WTC11 (cell line): ENCODE results near the gene CES5A. TPM values are rescaled to one million over a fixed set of nuclear protein-coding genes. Genes with fewer than 3 reads are reported as not detected.

Experiments
- ATAC-seq: fragments of 200-7000 bp; cut with Tn5 transposase; 2 replicates; pipeline ENCODE4 v1.10.0; 2021; ENCODE audit warnings: mild to moderate bottlenecking, moderate library complexity
- CTCF ChIA-PET: fragments of 300-600 bp; sonication (Branson Sonifier 250); formaldehyde crosslinking; loops from one replicate; lab custom pipeline; 2021; ENCODE audit warnings: antibody characterized with exemption; lab: Charles Lee
- POLR2A ChIA-PET: fragments of 350-600 bp; sonication (Branson Sonifier 250); formaldehyde crosslinking; loops from one replicate; lab custom pipeline; 2021; ENCODE audit warnings: antibody characterized with exemption; lab: Charles Lee
- DNase-seq: peaks from one replicate; pipeline ENCODE4 v3.0.0; 2021; ENCODE audit warnings: low spot score
- H3K27ac Mint-ChIP-seq: 2 replicates; pipeline ENCODE4 v1.8.0; 2021; ENCODE audit warnings: mixed read lengths
- H3K27me3 Mint-ChIP-seq: 2 replicates; pipeline ENCODE4 v1.8.0; 2021; ENCODE audit warnings: low read depth, mild to moderate bottlenecking, moderate library complexity, mixed read lengths
- H3K36me3 Mint-ChIP-seq: 2 replicates; pipeline ENCODE4 v1.8.0; 2021; ENCODE audit warnings: mixed read lengths
- H3K4me1 Mint-ChIP-seq: 2 replicates; pipeline ENCODE4 v1.8.0; 2022; ENCODE audit warnings: mixed read lengths
- H3K4me3 Mint-ChIP-seq: 2 replicates; pipeline ENCODE4 v1.8.0; 2021; ENCODE audit warnings: mild to moderate bottlenecking, moderate library complexity, mixed read lengths
- H3K9me3 Mint-ChIP-seq: 2 replicates; pipeline ENCODE4 v1.8.0; 2021; ENCODE audit warnings: mixed read lengths
- AFF4 ChIP-seq: sonication (generic); formaldehyde crosslinking; IDR thresholded peaks from 2 replicates; pipeline ENCODE4 v1.8.1; 2023; ENCODE audit warnings: mild to moderate bottlenecking, missing genetic modification reagents, borderline replicate concordance
- ATF1 ChIP-seq: sonication (generic); formaldehyde crosslinking; IDR thresholded peaks from 2 replicates; pipeline ENCODE4 v1.8.1; 2023; ENCODE audit warnings: mild to moderate bottlenecking, moderate library complexity, missing genetic modification reagents
- CREM ChIP-seq: sonication (generic); formaldehyde crosslinking; IDR thresholded peaks from 2 replicates; pipeline ENCODE4 v1.8.1; 2022; ENCODE audit warnings: mild to moderate bottlenecking, missing genetic modification reagents, moderate library complexity
- ETV6 ChIP-seq: sonication (generic); formaldehyde crosslinking; IDR thresholded peaks from 2 replicates; pipeline ENCODE4 v1.8.1; 2022; ENCODE audit warnings: mild to moderate bottlenecking, missing genetic modification reagents
- FOXK1 ChIP-seq: sonication (generic); formaldehyde crosslinking; IDR thresholded peaks from 2 replicates; pipeline ENCODE4 v1.8.0; 2022; ENCODE audit warnings: mild to moderate bottlenecking, moderate library complexity, missing genetic modification reagents
- IRF1 ChIP-seq: sonication (generic); formaldehyde crosslinking; IDR thresholded peaks from 2 replicates; pipeline ENCODE4 v1.8.0; 2023; ENCODE audit warnings: missing genetic modification reagents
- IRF2 ChIP-seq: sonication (generic); formaldehyde crosslinking; IDR thresholded peaks from 2 replicates; pipeline ENCODE4 v1.8.0; 2022; ENCODE audit warnings: low read depth, missing genetic modification reagents, borderline replicate concordance
- MXD4 ChIP-seq: fragments of 250-450 bp; sonication (Bioruptor Pico); IDR thresholded peaks from 2 replicates; pipeline ENCODE4 v1.8.0; 2021; ENCODE audit warnings: mild to moderate bottlenecking, moderate library complexity, borderline replicate concordance
- ZBTB21 ChIP-seq: sonication (generic); formaldehyde crosslinking; IDR thresholded peaks from 2 replicates; pipeline ENCODE4 v1.8.1; 2023; ENCODE audit warnings: mild to moderate bottlenecking, missing genetic modification reagents, borderline replicate concordance
- ZNF396 ChIP-seq: fragments of 250-450 bp; sonication (Bioruptor Pico); IDR thresholded peaks from 2 replicates; pipeline ENCODE4 v1.8.0; 2021; ENCODE audit warnings: mild to moderate bottlenecking, moderate library complexity, borderline replicate concordance
- ZNF423 ChIP-seq: fragments of 250-450 bp; sonication (Bioruptor Pico); IDR thresholded peaks from 2 replicates; pipeline ENCODE4 v2.1.2; 2022; ENCODE audit warnings: mild to moderate bottlenecking, moderate library complexity
- ZNF671 ChIP-seq: fragments of 250-450 bp; sonication (Bioruptor Pico); IDR thresholded peaks from 2 replicates; pipeline ENCODE4 v1.8.0; 2021; ENCODE audit warnings: mild to moderate bottlenecking
- total RNA-seq: library from RNA; stranded (reverse); gene quantifications from 3 replicates; pipeline ENCODE4 v1.2.3, GENCODE V29; 2021
- TF ChIP-seq, protein P1 (sequence below): fragments of 250-450 bp; sonication (Bioruptor Pico); IDR thresholded peaks from 2 replicates; pipeline ENCODE4 v1.9.0; 2021; ENCODE audit warnings: mild to moderate bottlenecking
- TF ChIP-seq, protein P2 (sequence below): sonication (generic); formaldehyde crosslinking; IDR thresholded peaks from 2 replicates; pipeline ENCODE4 v1.8.0; 2023; ENCODE audit warnings: missing genetic modification reagents, mild to moderate bottlenecking, borderline replicate concordance
- TF ChIP-seq, protein P3 (sequence below): sonication (generic); formaldehyde crosslinking; IDR thresholded peaks from 2 replicates; pipeline ENCODE4 v1.8.1; 2022; ENCODE audit warnings: low read depth, mild to moderate bottlenecking, moderate library complexity, missing genetic modification reagents, borderline replicate concordance
- TF ChIP-seq, protein P4 (sequence below): sonication (generic); formaldehyde crosslinking; IDR thresholded peaks from 2 replicates; pipeline ENCODE4 v1.8.0; 2022; ENCODE audit warnings: mild to moderate bottlenecking, missing genetic modification reagents
- TF ChIP-seq, protein P5 (sequence below): sonication (generic); formaldehyde crosslinking; conservative IDR thresholded peaks from 2 replicates; pipeline ENCODE4 v1.8.1; 2022; ENCODE audit warnings: mild to moderate bottlenecking, missing genetic modification reagents
- TF ChIP-seq, protein P6 (sequence below): sonication (generic); formaldehyde crosslinking; IDR thresholded peaks from 2 replicates; pipeline ENCODE4 v1.8.1; 2023; ENCODE audit warnings: mild to moderate bottlenecking, missing genetic modification reagents, moderate library complexity
- TF ChIP-seq, protein P7 (sequence below): sonication (generic); formaldehyde crosslinking; IDR thresholded peaks from 2 replicates; pipeline ENCODE4 v1.8.1; 2022; ENCODE audit warnings: low read depth, missing genetic modification reagents, borderline replicate concordance

The CES5A gene
- total RNA-seq, 1 experiment from 2014 or later: not detected

DNA sequence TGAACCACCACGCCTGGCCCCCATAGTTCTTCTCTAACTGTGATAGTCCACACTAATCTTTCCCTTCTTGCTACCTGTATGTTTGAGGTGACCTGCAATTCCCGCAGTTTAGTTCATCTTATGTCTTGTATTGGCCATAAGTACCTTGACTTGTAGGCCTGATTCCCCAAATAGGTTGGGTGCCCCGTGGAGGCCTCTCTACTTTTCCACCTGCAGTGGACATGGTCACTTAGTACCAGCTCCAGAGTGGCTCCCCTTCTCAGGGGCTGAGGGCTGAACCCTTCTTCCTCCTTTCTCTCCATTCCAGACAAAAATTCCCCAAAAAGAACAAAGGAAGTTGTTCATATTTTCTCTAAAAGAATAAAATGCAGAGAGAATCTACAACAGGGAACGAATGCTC, 33.5 kb upstream of the CES5A start:
- H3K4me3 Mint-ChIP-seq: no peak overlapping the region

GRCh38 chr16:55907661-55908060, 32.5 kb upstream of the CES5A start:
- no peak overlapping the region for H3K27ac Mint-ChIP-seq
- CTCF ChIA-PET: no interaction called here
- TF ChIP-seq AFF4 (CRISPR knock-in tag) (no peak), ZNF396 (CRISPR knock-in tag) (no peak), ZNF423 (CRISPR knock-in tag) (no peak), IRF2 (CRISPR knock-in tag) (no peak), ZNF671 (CRISPR knock-in tag) (no peak)
- TF ChIP-seq, protein P1, sequence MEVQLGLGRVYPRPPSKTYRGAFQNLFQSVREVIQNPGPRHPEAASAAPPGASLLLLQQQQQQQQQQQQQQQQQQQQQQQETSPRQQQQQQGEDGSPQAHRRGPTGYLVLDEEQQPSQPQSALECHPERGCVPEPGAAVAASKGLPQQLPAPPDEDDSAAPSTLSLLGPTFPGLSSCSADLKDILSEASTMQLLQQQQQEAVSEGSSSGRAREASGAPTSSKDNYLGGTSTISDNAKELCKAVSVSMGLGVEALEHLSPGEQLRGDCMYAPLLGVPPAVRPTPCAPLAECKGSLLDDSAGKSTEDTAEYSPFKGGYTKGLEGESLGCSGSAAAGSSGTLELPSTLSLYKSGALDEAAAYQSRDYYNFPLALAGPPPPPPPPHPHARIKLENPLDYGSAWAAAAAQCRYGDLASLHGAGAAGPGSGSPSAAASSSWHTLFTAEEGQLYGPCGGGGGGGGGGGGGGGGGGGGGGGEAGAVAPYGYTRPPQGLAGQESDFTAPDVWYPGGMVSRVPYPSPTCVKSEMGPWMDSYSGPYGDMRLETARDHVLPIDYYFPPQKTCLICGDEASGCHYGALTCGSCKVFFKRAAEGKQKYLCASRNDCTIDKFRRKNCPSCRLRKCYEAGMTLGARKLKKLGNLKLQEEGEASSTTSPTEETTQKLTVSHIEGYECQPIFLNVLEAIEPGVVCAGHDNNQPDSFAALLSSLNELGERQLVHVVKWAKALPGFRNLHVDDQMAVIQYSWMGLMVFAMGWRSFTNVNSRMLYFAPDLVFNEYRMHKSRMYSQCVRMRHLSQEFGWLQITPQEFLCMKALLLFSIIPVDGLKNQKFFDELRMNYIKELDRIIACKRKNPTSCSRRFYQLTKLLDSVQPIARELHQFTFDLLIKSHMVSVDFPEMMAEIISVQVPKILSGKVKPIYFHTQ (CRISPR knock-in tag): no peak
- TF ChIP-seq, protein P2, sequence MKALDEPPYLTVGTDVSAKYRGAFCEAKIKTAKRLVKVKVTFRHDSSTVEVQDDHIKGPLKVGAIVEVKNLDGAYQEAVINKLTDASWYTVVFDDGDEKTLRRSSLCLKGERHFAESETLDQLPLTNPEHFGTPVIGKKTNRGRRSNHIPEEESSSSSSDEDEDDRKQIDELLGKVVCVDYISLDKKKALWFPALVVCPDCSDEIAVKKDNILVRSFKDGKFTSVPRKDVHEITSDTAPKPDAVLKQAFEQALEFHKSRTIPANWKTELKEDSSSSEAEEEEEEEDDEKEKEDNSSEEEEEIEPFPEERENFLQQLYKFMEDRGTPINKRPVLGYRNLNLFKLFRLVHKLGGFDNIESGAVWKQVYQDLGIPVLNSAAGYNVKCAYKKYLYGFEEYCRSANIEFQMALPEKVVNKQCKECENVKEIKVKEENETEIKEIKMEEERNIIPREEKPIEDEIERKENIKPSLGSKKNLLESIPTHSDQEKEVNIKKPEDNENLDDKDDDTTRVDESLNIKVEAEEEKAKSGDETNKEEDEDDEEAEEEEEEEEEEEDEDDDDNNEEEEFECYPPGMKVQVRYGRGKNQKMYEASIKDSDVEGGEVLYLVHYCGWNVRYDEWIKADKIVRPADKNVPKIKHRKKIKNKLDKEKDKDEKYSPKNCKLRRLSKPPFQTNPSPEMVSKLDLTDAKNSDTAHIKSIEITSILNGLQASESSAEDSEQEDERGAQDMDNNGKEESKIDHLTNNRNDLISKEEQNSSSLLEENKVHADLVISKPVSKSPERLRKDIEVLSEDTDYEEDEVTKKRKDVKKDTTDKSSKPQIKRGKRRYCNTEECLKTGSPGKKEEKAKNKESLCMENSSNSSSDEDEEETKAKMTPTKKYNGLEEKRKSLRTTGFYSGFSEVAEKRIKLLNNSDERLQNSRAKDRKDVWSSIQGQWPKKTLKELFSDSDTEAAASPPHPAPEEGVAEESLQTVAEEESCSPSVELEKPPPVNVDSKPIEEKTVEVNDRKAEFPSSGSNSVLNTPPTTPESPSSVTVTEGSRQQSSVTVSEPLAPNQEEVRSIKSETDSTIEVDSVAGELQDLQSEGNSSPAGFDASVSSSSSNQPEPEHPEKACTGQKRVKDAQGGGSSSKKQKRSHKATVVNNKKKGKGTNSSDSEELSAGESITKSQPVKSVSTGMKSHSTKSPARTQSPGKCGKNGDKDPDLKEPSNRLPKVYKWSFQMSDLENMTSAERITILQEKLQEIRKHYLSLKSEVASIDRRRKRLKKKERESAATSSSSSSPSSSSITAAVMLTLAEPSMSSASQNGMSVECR (CRISPR knock-in tag): no peak
- TF ChIP-seq, protein P3, sequence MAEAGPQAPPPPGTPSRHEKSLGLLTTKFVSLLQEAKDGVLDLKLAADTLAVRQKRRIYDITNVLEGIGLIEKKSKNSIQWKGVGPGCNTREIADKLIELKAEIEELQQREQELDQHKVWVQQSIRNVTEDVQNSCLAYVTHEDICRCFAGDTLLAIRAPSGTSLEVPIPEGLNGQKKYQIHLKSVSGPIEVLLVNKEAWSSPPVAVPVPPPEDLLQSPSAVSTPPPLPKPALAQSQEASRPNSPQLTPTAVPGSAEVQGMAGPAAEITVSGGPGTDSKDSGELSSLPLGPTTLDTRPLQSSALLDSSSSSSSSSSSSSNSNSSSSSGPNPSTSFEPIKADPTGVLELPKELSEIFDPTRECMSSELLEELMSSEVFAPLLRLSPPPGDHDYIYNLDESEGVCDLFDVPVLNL (CRISPR knock-in tag): no peak
- TF ChIP-seq, protein P4, sequence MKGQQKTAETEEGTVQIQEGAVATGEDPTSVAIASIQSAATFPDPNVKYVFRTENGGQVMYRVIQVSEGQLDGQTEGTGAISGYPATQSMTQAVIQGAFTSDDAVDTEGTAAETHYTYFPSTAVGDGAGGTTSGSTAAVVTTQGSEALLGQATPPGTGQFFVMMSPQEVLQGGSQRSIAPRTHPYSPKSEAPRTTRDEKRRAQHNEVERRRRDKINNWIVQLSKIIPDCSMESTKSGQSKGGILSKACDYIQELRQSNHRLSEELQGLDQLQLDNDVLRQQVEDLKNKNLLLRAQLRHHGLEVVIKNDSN: no peak

More for the DNA sequence above, 33.5 kb upstream of the CES5A start:
- Mint-ChIP-seq H3K27me3 (peaks cover 10% of the 10 kb centered on the region), H3K27ac (no peak overlapping the region), H3K4me1 (peaks cover 7% of the 10 kb centered on the region), H3K36me3 (peaks cover 6% of the 10 kb centered on the region; the same call in 1 of the 2 replicates), H3K9me3 (peaks cover 22% of the 10 kb centered on the region)
- POLR2A ChIA-PET: interaction anchor here (0.6 kb wide), 1 partner anchor 359 kb away, joined by 3 read pairs; no protein-coding TSS in a partner anchor
- CTCF ChIA-PET: no interaction called here
- TF ChIP-seq FOXK1 (CRISPR knock-in tag) (no peak), ETV6 (no peak), ZBTB21 (CRISPR knock-in tag) (no peak), ATF1 (CRISPR knock-in tag) (no peak), MXD4 (CRISPR knock-in tag) (no peak), CREM (no peak), IRF1 (CRISPR knock-in tag) (no peak)
- TF ChIP-seq, protein P5, sequence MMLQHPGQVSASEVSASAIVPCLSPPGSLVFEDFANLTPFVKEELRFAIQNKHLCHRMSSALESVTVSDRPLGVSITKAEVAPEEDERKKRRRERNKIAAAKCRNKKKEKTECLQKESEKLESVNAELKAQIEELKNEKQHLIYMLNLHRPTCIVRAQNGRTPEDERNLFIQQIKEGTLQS: no peak
- TF ChIP-seq, protein P6, sequence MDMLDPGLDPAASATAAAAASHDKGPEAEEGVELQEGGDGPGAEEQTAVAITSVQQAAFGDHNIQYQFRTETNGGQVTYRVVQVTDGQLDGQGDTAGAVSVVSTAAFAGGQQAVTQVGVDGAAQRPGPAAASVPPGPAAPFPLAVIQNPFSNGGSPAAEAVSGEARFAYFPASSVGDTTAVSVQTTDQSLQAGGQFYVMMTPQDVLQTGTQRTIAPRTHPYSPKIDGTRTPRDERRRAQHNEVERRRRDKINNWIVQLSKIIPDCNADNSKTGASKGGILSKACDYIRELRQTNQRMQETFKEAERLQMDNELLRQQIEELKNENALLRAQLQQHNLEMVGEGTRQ (CRISPR knock-in tag): no peak
- TF ChIP-seq, protein P7, sequence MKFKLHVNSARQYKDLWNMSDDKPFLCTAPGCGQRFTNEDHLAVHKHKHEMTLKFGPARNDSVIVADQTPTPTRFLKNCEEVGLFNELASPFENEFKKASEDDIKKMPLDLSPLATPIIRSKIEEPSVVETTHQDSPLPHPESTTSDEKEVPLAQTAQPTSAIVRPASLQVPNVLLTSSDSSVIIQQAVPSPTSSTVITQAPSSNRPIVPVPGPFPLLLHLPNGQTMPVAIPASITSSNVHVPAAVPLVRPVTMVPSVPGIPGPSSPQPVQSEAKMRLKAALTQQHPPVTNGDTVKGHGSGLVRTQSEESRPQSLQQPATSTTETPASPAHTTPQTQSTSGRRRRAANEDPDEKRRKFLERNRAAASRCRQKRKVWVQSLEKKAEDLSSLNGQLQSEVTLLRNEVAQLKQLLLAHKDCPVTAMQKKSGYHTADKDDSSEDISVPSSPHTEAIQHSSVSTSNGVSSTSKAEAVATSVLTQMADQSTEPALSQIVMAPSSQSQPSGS: no peak
- no peak for DNase-seq
- no peak for ATAC-seq

More at GRCh38 chr16:55907661-55908060, 32.5 kb upstream of the CES5A start:
- Mint-ChIP-seq H3K36me3 (peaks cover 12% of the 10 kb centered on the region; the same call in 1 of the 2 replicates), H3K4me1 (peaks cover under 1% of the 10 kb centered on the region; the same call in 1 of the 2 replicates), H3K4me3 (no peak overlapping the region), H3K27me3 (peaks cover 17% of the 10 kb centered on the region), H3K9me3 (peaks cover 32% of the 10 kb centered on the region)
- no peak for DNase-seq
- POLR2A ChIA-PET: interaction anchor here (0.6 kb wide), 1 partner anchor 454 kb away, joined by 4 read pairs; no protein-coding TSS in a partner anchor
- no peak for ATAC-seq
